ENCODE measurements around the gene RNF34. TPM values are rescaled to one million over a fixed set of nuclear protein-coding genes. Genes with fewer than 3 reads are reported as not detected.

Gene RNF34
- total RNA-seq: 10 to 100 TPM; 47.3 to 62.6 (median 57.5) TPM
- polyA plus RNA-seq: 10 to 100 TPM; 20.8 to 31.6 (median 23.3) TPM
- long read RNA-seq, donor 1, transcript RNF34-201 (6 exons, 2,066 nt): major isoform, 13 of 18 reads
- long read RNA-seq, donor 1, partial matches to known transcripts: 5 of 18 reads
- long read RNA-seq, donor 1, other reads (novel, unspliced or antisense): 0 of 18 reads
- long read RNA-seq, donor 2, partial matches to known transcripts: 5 of 9 reads
- long read RNA-seq, donor 2, other reads (novel, unspliced or antisense): 0 of 9 reads

DNA sequence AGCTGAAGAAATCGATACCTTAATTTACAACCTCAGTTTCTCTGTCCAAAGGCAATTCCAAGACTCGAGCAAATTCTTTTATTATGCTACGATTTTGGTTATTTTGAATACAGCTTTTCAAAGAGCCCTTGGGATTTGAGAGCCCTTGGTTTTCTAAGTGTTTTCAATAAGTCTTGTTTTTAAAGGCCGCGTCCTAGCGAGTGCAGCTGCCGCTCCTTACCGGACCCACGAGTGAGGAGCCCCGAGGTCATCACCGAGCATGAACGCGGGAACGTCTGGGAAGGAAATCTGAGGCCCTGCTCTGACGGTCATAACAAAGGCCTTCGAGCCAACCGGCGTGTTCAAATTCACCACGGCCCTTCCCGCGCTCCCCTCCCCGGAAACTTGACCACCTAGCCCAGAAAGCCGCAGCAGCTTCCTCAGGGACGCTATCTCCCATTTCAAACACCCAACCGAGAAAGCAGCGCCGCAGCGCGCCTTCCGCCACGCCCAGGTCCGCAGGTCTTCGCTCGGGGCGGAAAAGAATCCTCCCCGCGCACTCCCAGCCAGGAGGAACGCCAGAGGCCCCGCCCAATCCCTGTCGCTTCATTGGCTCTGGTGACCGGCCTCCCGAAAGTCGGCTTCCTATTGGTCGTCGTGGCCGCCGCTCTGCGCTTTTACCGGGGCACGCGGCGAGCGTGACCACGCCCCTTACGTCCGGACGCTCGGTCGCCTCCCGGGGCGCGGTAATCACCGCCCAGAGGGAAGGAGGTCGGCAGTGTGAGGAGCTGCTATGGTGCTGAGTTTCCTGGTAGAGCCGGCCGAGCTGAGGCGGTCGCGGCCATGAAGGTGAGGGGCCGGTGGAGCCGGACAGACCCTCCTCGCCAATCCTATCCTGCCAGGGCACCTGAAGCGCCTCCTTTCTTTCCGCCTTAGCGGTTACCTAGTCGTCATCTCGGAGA is at the start of gene RNF34:
TSS of gene RNF34 (plus strand) at position 728 of the 941 bp plus-strand sequence. CDS start at position 823, 95 bp downstream.
- H3K4me3 ChIP-seq: peak within 1 kb of the TSS; percentile 69 to 98 (median 91)
- peak; percentile 99 for DNase-seq
- intact Hi-C loops (cut with DNase I; ENCODE audit: low total_unique reads): loop anchor here (5.0 kb wide), 1 partner anchor 47 kb away; the partner anchor contains the start of gene ANAPC5
- H3K27me3 ChIP-seq (replicated peaks in 1 of 7): no peaks in the 10 kb centered on the region
- no peaks in the 10 kb centered on the region for H3K9me3 ChIP-seq
- peak within 1 kb of the TSS; percentile 81 to 98 (median 96) for H3K27ac ChIP-seq
- WGBS, 5 donors: 0 to 1% (median 1%) methylated on average over 22 to 77 of the region's 77 CpGs
- peaks cover 22 to 53% (median 39%) of the 10 kb centered on the region in 6 donors for H3K4me1 ChIP-seq
- TF ChIP-seq POLR2AphosphoS5 (IDR thresholded peaks at IDR 0.05) (peak; percentile 99 to 100 (median 99)), POLR2A (IDR thresholded peaks at IDR 0.05) (peak; percentile 70 to 95 (median 95))
- TF ChIP-seq, protein P1, sequence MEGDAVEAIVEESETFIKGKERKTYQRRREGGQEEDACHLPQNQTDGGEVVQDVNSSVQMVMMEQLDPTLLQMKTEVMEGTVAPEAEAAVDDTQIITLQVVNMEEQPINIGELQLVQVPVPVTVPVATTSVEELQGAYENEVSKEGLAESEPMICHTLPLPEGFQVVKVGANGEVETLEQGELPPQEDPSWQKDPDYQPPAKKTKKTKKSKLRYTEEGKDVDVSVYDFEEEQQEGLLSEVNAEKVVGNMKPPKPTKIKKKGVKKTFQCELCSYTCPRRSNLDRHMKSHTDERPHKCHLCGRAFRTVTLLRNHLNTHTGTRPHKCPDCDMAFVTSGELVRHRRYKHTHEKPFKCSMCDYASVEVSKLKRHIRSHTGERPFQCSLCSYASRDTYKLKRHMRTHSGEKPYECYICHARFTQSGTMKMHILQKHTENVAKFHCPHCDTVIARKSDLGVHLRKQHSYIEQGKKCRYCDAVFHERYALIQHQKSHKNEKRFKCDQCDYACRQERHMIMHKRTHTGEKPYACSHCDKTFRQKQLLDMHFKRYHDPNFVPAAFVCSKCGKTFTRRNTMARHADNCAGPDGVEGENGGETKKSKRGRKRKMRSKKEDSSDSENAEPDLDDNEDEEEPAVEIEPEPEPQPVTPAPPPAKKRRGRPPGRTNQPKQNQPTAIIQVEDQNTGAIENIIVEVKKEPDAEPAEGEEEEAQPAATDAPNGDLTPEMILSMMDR (IDR thresholded peaks at IDR 0.05 in 8 of 11, conservative IDR thresholded peaks at IDR 0.05 in 3 of 11): peak in 5 of 11 experiments; percentile 13 to 41 (median 18)
- peaks cover 0 to 19% (median 6%) of the 10 kb centered on the region in 6 donors for H3K36me3 ChIP-seq

DNA sequence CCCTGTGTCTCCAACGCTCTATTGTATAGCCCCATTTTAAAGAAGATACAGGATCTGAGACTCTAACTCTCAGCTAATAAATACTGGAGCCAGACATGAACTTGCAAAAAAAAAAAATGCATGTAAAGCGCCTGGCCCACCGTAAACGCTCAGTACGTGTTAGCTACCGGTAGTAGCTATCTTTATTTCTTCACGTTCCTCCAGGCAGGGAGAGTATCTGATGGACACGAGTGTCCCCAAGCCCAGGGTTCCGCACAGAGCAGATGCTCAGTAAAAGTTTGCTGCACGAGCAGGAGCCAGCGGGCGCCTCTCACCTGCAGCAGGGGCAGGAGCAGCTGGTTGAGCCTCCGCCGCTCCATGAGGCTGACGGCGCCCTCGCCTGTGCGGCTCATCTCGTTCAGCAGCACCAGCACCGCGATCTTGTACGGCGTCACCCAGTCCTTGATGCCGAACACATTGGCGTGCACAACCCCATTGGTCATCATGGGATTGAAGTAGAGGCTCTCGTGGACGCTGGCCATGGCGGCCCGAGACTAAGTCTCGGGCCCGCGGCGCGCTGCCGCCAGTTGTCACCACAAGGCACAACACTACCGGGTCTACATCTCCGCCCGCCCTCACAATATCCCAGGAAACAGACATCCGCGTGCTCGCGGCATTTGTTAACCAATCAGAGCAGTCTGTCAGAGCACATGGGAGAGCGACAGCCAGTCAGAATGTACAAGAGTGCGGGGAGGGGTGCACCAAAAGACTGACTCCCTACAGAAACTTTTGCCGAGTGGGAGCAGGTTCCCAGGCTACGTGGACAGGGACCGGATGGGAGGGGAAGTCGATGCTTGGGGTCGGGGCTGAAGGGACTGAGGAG is 47.9 kb upstream of the RNF34 start, which contains the start of gene ANAPC5:
TSS of gene ANAPC5 (minus strand) at position 592 of the 862 bp plus-strand sequence. CDS start at position 521, 71 bp downstream.
- peak within 1 kb of the TSS; percentile 75 to 99 (median 89) for H3K4me3 ChIP-seq
- TF ChIP-seq POLR2AphosphoS5 (IDR thresholded peaks at IDR 0.05): peak; percentile 89 to 94 (median 92)
- TF ChIP-seq, protein P1 (IDR thresholded peaks at IDR 0.05 in 8 of 11, conservative IDR thresholded peaks at IDR 0.05 in 3 of 11): peak in 6 of 11 experiments; percentile 12 to 51 (median 40)
- peak in 1 of 3 donors; percentile 79 for TF ChIP-seq POLR2A (IDR thresholded peaks at IDR 0.05)
- peak within 1 kb of the TSS; percentile 75 to 91 (median 84) for H3K27ac ChIP-seq
- peak; percentile 95 for DNase-seq
- H3K4me1 ChIP-seq: peaks cover 12 to 58% (median 32%) of the 10 kb centered on the region in 6 donors
- intact Hi-C loops (cut with DNase I; ENCODE audit: low total_unique reads): loop anchor here (5.0 kb wide), 1 partner anchor 50 kb away; the partner anchor contains the start of gene RNF34
- H3K27me3 ChIP-seq (replicated peaks in 1 of 7): no peaks in the 10 kb centered on the region
- H3K36me3 ChIP-seq: peaks cover 0 to 15% (median 5%) of the 10 kb centered on the region in 6 donors
- 0 to 1% (median 0%) methylated on average over 25 to 49 of the region's 49 CpGs for WGBS, 5 donors
- H3K9me3 ChIP-seq: no peaks in the 10 kb centered on the region

DNA sequence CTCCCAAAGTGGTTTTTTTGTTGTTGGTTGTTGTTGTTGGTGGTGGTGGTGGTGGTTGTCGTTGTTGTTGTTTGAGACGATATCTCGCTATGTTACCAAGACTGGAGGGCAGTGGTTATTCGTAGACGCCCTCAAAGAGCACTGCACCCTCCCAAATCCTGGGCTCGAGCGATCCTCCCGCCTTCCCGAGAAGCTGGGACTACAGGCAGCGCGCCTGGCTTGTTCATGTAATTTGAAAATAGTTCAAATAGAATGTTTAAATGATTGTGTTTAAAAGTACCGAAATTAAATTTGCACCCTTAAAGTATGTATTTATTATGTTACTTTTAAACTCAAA is 47.3 kb upstream of the RNF34 start:
- H3K27ac ChIP-seq: peak overlapping the region in 7 of 8 donors; percentile 13 to 91 (median 88)

More for the DNA sequence above, 47.3 kb upstream of the RNF34 start:
- Histone ChIP-seq H3K27me3 (replicated peaks in 1 of 7) (no peaks in the 10 kb centered on the region), H3K4me1 (peaks cover 12 to 52% (median 32%) of the 10 kb centered on the region in 6 donors), H3K9me3 (no peaks in the 10 kb centered on the region), H3K4me3 (peak overlapping the region; percentile 40 to 99 (median 89)), H3K36me3 (peaks cover 0 to 9% (median 0%) of the 10 kb centered on the region in 6 donors)
- no peak for DNase-seq
- intact Hi-C loops (cut with DNase I; ENCODE audit: low total_unique reads): loop anchor here (5.0 kb wide), 1 partner anchor 50 kb away; the partner anchor contains the start of gene RNF34
- 0 to 2% (median 1%) methylated on average over 11 to 12 of the region's 12 CpGs for WGBS, 5 donors
- TF ChIP-seq POLR2A (IDR thresholded peaks at IDR 0.05): no peak
- no peak for TF ChIP-seq POLR2AphosphoS5 (IDR thresholded peaks at IDR 0.05)
- TF ChIP-seq, protein P1 (IDR thresholded peaks at IDR 0.05 in 8 of 11, conservative IDR thresholded peaks at IDR 0.05 in 3 of 11): no peak

Data from spleen (tissue), 13 donors.